K562 (cell line): ENCODE data around the gene AADAC. TPM values are rescaled to one million over a fixed set of nuclear protein-coding genes. Genes with fewer than 3 reads are reported as not detected.
A peak's percentile ranks its signal among the peaks of the same experiment; 100 is the strongest.

Experiments
- CBX1 ChIP-seq: sonication (generic); IDR thresholded peaks from 2 replicates; pipeline ENCODE4 v1.6.1; 2016; ENCODE audit warnings: antibody characterized with exemption, low read depth, mild to moderate bottlenecking
- CREB1 ChIP-seq, 2 experiments: sonication (generic) in 1 of 2; formaldehyde crosslinking in 1 of 2; IDR thresholded peaks; 2 replicates each; pipeline versions ENCODE4 v1.6.1 to v1.8.0; 2012 to 2022; ENCODE audit warnings: inconsistent platforms in 1 of 2, mild to moderate bottlenecking in 1 of 2, missing genetic modification reagents in 1 of 2, moderate library complexity in 1 of 2
- DNMT1 ChIP-seq: fragments of 450-650 bp; IDR thresholded peaks from 2 replicates; pipeline ENCODE4 v1.6.1; 2016; ENCODE audit warnings: antibody characterized with exemption, mild to moderate bottlenecking
- DPF2 ChIP-seq: fragments of 450-650 bp; IDR thresholded peaks from 2 replicates; pipeline ENCODE4 v1.6.1; 2016
- GABPB1 ChIP-seq: sonication (generic); formaldehyde crosslinking; IDR thresholded peaks from 2 replicates; pipeline ENCODE4 v1.8.0; 2022; ENCODE audit warnings: mild to moderate bottlenecking, missing genetic modification reagents
- HDAC2 ChIP-seq: fragments of 450-650 bp; IDR thresholded peaks from 2 replicates; pipeline ENCODE4 v1.6.1; 2016; ENCODE audit warnings: mild to moderate bottlenecking
- HIVEP1 ChIP-seq: fragments of 250-450 bp; sonication (Bioruptor Pico); IDR thresholded peaks from 2 replicates; pipeline ENCODE4 v1.4.0; 2020; ENCODE audit warnings: mild to moderate bottlenecking
- MGA ChIP-seq: fragments of 450-650 bp; IDR thresholded peaks from 2 replicates; pipeline ENCODE4 v1.6.1; 2016; ENCODE audit warnings: mild to moderate bottlenecking, moderate library complexity
- POLR2AphosphoS5 ChIP-seq: IDR thresholded peaks from 2 replicates; pipeline ENCODE4 v1.6.1; 2011; ENCODE audit warnings: mild to moderate bottlenecking, low read depth, low read length, moderate library complexity; ENCODE audit not compliant: control insufficient read depth, insufficient read depth
- TBL1XR1 ChIP-seq, 2 experiments: IDR thresholded peaks; 2 replicates each; pipeline ENCODE4 v1.6.1; 2012; ENCODE audit warnings: improper control_type of control experiment in 2 of 2, low read length in 2 of 2, mild to moderate bottlenecking in 1 of 2
- ZEB2 ChIP-seq: fragments of 450-650 bp; IDR thresholded peaks from 2 replicates; pipeline ENCODE4 v1.6.1; 2016
- ZNF124 ChIP-seq: sonication (generic); formaldehyde crosslinking; IDR thresholded peaks from 2 replicates; pipeline ENCODE4 v1.8.1; 2022; ENCODE audit warnings: missing genetic modification reagents
- ZNF445 ChIP-seq: fragments of 250-450 bp; sonication (Bioruptor Pico); IDR thresholded peaks from 2 replicates; pipeline ENCODE4 v1.4.0; 2020; ENCODE audit warnings: low read depth, mild to moderate bottlenecking, moderate library complexity
- polyA plus RNA-seq, 8 experiments: library from polyadenylated mRNA; depleted of rRNA in 4 of 8; stranded (reverse) in 5 of 8; unstranded in 3 of 8; fragments of >200 nt; fragmentation: Nextera tagmentation in 2 of 8; fragmentation: Illumina TruSeq in 1 of 8; extraction: Ambion mirVana in 2 of 8; extraction: Trizol in 1 of 8; gene quantifications; 2 replicates each; pipeline versions ENCODE4 v1.2.1 to v1.2.3, GENCODE V29; 2011 to 2014; ENCODE audit warnings: inconsistent platforms in 1 of 8, missing spikeins in 1 of 8
- total RNA-seq, 7 experiments: library from RNA; depleted of rRNA in 6 of 7; stranded (reverse); fragments of >200 nt in 6 of 7; fragmentation: Illumina TruSeq in 2 of 7; extraction: Trizol in 2 of 7; gene quantifications; 2 replicates each; pipeline versions ENCODE4 v1.2.1 to v1.2.3, GENCODE V29; 2011 to 2021; ENCODE audit warnings: low replicate concordance in 1 of 7
- TF ChIP-seq, protein P1 (sequence below): IDR thresholded peaks from 2 replicates; pipeline ENCODE4 v1.6.1; 2011; ENCODE audit not compliant: insufficient read length; ENCODE audit errors: extremely low read depth
- TF ChIP-seq, protein P2 (sequence below): fragments of 450-650 bp; IDR thresholded peaks from 2 replicates; pipeline ENCODE4 v1.6.1; 2016; ENCODE audit warnings: antibody characterized with exemption
- TF ChIP-seq, protein P3 (sequence below): fragments of 250-450 bp; sonication (Bioruptor Pico); IDR thresholded peaks from 2 replicates; pipeline ENCODE4 v1.6.1; 2021; ENCODE audit warnings: mild to moderate bottlenecking

AADAC gene
- total and polyA plus RNA-seq, 9 of the 15 experiments (the other 6 are each of a cell fraction or from before 2014, with no cell fraction given), result 0.47 TPM; not detected in 8

- peak; percentile 68 for TF ChIP-seq MGA
- peak; percentile 86 for TF ChIP-seq DPF2
- TF ChIP-seq POLR2AphosphoS5, result 0 out of 2 replicates have a peak, but pooled peaks have one; percentile 29
- TF ChIP-seq CREB1 (IDR thresholded peaks at IDR 0.05), result no peak
- TF ChIP-seq CREB1 (CRISPR knock-in tag; IDR thresholded peaks at IDR 0.05), result 0 out of 2 replicates have a peak, but pooled peaks have one; percentile 17
- peak in 1 of 2 experiments; percentile 41; a peak in 1 of 4 replicates for TF ChIP-seq TBL1XR1 (IDR thresholded peaks at IDR 0.05; ENCODE audit: low read length in 2 of 2)
- no peak for TF ChIP-seq ZNF445 (CRISPR knock-in tag)
- no peak for TF ChIP-seq DNMT1
- no peak for TF ChIP-seq HIVEP1 (CRISPR knock-in tag)
- TF ChIP-seq, protein P1, sequence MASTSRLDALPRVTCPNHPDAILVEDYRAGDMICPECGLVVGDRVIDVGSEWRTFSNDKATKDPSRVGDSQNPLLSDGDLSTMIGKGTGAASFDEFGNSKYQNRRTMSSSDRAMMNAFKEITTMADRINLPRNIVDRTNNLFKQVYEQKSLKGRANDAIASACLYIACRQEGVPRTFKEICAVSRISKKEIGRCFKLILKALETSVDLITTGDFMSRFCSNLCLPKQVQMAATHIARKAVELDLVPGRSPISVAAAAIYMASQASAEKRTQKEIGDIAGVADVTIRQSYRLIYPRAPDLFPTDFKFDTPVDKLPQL, result no peak
- TF ChIP-seq, protein P2, sequence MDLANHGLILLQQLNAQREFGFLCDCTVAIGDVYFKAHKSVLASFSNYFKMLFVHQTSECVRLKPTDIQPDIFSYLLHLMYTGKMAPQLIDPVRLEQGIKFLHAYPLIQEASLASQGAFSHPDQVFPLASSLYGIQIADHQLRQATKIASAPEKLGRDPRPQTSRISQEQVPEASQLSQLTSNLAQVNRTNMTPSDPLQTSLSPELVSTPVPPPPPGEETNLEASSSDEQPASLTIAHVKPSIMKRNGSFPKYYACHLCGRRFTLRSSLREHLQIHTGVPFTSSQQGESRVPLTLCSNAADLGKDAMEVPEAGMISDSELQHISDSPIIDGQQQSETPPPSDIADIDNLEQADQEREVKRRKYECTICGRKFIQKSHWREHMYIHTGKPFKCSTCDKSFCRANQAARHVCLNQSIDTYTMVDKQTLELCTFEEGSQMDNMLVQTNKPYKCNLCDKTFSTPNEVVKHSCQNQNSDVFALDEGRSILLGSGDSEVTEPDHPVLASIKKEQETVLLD, result no peak
- TF ChIP-seq CBX1, result no peak
- no peak for TF ChIP-seq GABPB1 (CRISPR knock-in tag)
- TF ChIP-seq, protein P3, sequence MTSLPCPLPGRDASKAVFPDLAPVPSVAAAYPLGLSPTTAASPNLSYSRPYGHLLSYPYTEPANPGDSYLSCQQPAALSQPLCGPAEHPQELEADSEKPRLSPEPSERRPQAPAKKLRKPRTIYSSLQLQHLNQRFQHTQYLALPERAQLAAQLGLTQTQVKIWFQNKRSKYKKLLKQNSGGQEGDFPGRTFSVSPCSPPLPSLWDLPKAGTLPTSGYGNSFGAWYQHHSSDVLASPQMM (CRISPR knock-in tag), result no peak
- TF ChIP-seq HDAC2, result 0 out of 2 replicates have a peak, but pooled peaks have one; percentile 63
- TF ChIP-seq ZNF124 (CRISPR knock-in tag), result no peak
- peak; percentile 72 for TF ChIP-seq ZEB2
Observed at GRCh38 chr3:151837057-151837456, 23.1 kb downstream of the AADAC start (continued).
